ENCODE data around the gene C5orf15.

DNA sequence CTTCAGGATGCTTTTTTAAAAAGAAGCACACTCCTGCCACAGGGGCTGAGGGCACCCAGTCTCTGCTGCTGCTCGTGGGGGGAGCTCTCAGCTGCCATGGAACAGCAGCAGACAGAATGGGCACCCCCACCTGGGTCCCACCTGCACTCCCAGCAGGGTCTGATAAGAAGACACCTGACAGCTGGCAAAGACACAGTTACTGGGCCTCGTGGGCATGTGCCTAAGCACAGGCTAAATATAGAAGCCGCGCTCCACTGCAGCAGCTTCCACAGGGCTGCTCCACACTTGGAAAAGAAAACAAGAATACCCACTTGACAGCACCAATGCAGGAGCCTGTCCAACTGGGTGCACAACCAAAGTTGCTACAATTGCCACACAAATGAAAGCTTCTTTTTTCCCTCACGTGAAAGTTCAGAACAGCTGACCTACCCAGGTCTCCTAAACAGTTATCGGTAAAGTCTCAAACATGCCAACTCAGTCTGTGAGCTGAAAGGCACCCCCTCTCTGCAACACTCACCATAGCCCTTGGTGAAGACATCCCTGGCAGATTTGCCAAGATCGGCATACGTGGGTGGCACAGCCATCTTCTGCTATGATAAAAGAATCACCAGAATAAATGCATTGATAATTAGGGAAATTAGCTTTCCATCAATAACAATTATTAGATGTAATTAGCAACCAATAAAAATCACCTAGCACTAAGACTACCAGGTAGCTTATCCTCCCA lies 24.2 kb upstream of the C5orf15 start:
- TF ChIP-seq, protein P1, sequence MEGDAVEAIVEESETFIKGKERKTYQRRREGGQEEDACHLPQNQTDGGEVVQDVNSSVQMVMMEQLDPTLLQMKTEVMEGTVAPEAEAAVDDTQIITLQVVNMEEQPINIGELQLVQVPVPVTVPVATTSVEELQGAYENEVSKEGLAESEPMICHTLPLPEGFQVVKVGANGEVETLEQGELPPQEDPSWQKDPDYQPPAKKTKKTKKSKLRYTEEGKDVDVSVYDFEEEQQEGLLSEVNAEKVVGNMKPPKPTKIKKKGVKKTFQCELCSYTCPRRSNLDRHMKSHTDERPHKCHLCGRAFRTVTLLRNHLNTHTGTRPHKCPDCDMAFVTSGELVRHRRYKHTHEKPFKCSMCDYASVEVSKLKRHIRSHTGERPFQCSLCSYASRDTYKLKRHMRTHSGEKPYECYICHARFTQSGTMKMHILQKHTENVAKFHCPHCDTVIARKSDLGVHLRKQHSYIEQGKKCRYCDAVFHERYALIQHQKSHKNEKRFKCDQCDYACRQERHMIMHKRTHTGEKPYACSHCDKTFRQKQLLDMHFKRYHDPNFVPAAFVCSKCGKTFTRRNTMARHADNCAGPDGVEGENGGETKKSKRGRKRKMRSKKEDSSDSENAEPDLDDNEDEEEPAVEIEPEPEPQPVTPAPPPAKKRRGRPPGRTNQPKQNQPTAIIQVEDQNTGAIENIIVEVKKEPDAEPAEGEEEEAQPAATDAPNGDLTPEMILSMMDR (IDR thresholded peaks at IDR 0.05; ENCODE audit: low read depth, low read length) = no peak
- no peak for TF ChIP-seq EZH2phosphoT487 (IDR thresholded peaks at IDR 0.05; ENCODE audit: low read depth)
